Measurements from ENCODE around the gene HIBADH.

The HIBADH gene

DNA sequence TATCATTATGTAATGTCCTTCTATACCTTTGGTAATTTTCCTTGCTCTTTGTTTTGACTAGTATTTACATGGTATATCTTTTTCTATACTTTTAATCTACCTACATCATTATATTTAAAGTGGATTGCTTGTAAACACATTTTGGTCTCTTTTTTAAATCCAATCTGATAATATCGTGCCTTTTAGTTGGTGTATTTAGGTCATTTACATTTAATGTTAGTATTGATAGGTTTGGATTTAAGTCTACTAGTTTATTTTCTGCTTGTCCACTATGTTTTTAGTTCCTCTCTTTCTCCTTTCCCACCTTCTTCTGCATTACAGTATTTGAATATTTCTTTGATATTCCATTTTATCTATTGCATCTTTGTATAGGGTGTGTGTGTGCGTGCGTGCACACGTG, 95.4 kb downstream of the HIBADH start:
- TF ChIP-seq, protein P1, sequence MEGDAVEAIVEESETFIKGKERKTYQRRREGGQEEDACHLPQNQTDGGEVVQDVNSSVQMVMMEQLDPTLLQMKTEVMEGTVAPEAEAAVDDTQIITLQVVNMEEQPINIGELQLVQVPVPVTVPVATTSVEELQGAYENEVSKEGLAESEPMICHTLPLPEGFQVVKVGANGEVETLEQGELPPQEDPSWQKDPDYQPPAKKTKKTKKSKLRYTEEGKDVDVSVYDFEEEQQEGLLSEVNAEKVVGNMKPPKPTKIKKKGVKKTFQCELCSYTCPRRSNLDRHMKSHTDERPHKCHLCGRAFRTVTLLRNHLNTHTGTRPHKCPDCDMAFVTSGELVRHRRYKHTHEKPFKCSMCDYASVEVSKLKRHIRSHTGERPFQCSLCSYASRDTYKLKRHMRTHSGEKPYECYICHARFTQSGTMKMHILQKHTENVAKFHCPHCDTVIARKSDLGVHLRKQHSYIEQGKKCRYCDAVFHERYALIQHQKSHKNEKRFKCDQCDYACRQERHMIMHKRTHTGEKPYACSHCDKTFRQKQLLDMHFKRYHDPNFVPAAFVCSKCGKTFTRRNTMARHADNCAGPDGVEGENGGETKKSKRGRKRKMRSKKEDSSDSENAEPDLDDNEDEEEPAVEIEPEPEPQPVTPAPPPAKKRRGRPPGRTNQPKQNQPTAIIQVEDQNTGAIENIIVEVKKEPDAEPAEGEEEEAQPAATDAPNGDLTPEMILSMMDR (IDR thresholded peaks at IDR 0.05; ENCODE audit: extremely low read depth, missing control alignments) = no peak
- DNase-seq (ENCODE audit: low spot score) = no peak

DNA sequence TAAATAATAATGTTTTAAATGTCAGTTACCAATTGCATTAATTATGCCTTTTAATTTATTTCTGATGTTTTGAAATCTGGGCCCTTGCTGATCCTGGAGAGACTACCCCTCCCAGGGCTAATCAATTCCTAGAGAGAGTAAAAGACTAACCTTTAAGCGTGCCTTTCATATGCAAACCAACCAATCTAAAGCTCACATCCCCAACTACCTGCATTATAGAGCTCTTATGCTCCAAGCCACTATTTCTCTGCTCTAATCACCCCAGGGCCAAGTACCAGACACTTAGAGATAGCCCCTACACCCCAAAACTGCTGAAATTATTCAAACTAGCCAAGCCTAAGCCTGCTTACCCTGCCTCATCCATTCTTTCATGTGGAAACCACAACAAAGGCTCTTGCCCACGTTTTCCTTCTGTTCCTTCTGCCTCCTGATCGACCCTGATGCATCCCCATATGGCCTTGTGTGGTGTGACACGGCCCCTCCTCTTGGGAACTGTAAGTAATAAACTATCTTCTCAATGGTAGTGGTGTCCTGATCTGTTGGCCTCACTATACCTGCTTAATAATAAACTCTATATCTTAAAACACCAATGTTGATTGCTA, 97.7 kb downstream of the HIBADH start:
- DNase-seq (ENCODE audit: low spot score) = no peak
- TF ChIP-seq, protein P1 (IDR thresholded peaks at IDR 0.05; ENCODE audit: extremely low read depth, missing control alignments) = no peak

DNA sequence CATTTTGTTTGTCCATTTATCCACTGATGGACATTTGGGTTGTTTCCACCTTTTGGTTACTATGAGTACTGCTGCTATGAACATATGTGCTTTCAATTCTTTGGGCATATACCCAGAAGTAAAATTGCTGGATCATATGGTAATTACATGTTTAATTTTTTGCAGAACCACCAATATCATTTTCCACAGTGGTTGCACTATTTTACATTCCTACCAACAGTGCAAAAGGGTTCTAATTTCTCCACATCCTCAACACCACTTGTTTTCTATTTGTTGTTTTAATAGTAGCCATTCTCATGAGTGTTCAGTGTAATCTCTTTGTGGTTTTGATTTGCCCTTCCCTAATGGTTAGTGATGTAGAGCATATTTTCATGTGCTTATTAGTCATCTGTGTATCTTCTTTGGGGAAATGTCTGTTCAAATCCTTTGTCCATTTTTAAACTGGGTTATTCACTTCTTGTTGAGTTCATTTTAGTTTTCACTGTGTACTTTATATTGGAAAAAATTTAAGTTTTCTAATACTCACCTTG, 101.9 kb downstream of the HIBADH start:
- TF ChIP-seq, protein P1 (IDR thresholded peaks at IDR 0.05; ENCODE audit: extremely low read depth, missing control alignments) = no peak
- DNase-seq (ENCODE audit: low spot score) = no peak

DNA sequence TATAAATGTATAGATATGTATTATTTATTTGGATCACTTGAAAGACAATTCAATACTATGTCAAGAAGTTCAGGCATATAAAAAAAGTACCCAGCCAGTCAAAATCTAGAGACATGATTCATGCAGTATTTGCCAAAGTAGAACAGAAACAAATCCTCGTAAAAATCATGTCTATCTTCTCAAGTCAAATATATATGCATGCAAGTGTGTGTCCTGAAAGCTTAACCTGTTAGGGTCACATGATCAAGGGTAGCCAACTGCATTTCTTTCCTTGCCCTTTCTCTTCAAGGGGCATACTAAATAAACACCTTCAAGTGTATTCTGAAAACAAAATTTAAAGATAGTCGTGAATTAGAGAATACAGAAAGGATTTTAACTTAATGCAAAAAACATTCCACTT, 107.0 kb downstream of the HIBADH start:
- TF ChIP-seq, protein P1 (IDR thresholded peaks at IDR 0.05; ENCODE audit: extremely low read depth, missing control alignments) = no peak
- no peak for DNase-seq (ENCODE audit: low spot score)

DNA sequence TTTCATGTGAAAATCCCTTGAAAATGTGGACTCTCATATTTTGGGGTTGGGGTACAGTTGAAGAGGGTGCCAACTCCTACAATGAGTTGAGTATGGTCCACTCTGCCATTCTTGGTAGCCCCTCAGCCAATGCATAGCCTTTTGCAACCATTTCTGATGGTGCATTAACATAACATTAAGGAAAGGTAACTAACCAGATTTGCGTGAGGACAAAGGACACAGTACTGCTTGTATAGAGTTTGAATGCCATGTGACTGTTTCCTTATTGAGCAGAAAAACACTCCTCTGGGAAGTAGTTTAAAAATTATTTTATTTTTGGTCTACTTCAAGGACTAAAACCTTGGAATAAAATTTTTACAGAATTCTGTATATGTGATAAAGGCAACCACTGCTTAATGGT, 107.9 kb downstream of the HIBADH start:
- TF ChIP-seq, protein P1 (IDR thresholded peaks at IDR 0.05; ENCODE audit: extremely low read depth, missing control alignments) = no peak
- no peak for DNase-seq (ENCODE audit: low spot score)

DNA sequence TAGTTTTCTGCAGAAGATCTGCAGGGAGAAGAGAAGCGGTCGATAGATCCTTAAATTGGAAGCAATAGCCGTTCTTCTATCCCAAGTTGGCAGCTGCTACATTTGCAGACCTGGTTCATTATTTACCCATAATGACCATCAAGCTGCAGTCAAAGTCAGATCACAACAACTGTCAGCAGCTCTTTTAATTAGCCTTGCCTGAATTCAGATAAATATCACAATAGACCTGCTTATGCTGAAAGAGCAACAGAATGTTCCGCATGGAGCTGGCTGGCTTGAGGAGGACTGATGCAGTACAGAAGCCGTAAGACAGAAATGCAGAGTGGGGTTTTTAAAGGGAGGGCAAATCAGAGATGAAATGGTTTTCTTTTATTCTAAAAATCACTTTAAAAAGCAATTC, 109.4 kb downstream of the HIBADH start:
- TF ChIP-seq, protein P1 (IDR thresholded peaks at IDR 0.05; ENCODE audit: extremely low read depth, missing control alignments) = no peak
- no peak for DNase-seq (ENCODE audit: low spot score)

DNA sequence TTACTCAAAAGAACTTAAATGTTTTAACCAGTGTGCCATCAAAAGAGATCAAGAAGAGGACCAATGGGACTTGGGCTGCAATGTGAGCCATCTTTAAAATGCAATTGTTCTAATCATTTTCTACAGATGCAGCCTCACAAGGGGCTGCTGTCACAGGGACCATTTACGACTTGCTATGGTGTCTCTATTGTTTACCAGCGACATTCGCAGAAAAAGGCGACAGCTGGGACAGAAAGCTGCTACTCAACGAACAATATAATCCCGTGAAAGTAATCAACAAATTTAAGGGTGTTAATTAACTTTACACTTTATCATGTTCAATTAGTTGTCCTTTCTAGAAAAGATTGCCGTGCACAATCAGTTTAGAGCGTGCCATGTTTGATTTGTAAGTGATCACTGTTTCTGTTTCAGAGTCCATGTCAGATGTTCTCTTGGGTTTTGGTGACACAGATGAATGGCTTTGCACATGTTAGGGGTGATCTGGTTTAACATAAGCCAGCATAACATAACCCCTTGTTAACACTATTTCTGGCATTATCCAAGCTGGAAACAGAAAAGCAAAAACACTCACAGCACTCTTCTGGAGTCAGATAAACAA, 110.8 kb downstream of the HIBADH start:
- no peak for DNase-seq (ENCODE audit: low spot score)
- TF ChIP-seq, protein P1 (IDR thresholded peaks at IDR 0.05; ENCODE audit: extremely low read depth, missing control alignments) = no peak
